ENCODE results near the gene COL18A1. TPM values are rescaled to one million over a fixed set of nuclear protein-coding genes. Genes with fewer than 3 reads are reported as not detected.
"Not testable (repeated sequence)": the region's sequence is repeated elsewhere in the genome, so short reads cannot be mapped to it uniquely, and the experiment has no call there.

The COL18A1 gene
- 8.6 TPM for total RNA-seq

GRCh38 chr21:45404730-45405270 lies at the start of gene COL18A1:
Gene COL18A1, plus strand, starts transcription at chr21:45405165. Its CDS starts 66 bp downstream, at chr21:45405231.
- Histone ChIP-seq H3K4me1 (ENCODE audit: insufficient read depth, low read length) (peaks cover 5% of the 10 kb centered on the region), H3K9me3 (ENCODE audit: low read depth, low read length) (no peaks in the 10 kb centered on the region), H3K4me3 (ENCODE audit: low read length) (no peak within 1 kb of the TSS), H3K27me3 (ENCODE audit: insufficient read depth, low read length) (peaks cover 53% of the 10 kb centered on the region)

DNA sequence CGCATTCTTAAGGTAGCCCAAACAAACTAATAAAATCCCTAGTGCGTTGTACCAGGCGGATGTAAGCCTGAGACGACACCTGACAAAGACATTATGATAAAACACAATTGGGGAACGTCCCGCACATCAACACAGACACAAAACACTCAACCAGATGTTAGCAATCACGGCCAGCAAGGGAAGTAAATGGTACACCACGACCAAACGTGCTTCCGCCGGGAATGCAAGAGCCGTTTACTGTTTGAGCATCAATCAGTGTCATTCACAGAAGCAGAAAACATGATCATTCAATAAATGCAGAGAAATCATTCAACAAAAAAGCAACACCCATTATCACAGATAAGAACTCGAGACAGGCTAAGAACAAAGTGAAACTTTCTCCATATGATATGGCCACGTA lies 49.4 kb upstream of the COL18A1 start:
- Histone ChIP-seq H3K9me3 (ENCODE audit: low read depth, low read length) (no peaks in the 10 kb centered on the region), H3K27me3 (ENCODE audit: insufficient read depth, low read length) (peaks cover 3% of the 10 kb centered on the region)

DNA sequence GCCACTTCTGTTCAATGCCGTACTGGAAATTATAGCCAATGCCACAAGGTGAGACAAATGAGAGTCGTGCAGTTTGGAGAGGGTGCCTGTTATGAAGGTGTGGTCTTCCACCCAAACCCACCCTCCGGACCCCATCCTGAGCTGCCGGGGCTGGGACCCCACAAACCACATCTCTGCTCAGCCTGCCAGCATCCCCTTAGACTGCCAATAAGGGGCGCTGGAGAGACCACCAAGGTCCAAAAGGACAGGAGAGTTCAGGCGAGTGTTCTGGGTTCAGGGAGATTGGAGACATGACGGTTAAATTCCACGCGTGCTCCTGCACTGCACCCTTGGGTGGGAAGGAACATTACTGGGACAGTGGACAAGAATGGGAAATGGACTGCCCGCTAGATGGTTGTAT lies 48.7 kb upstream of the COL18A1 start:
- Histone ChIP-seq H3K9me3 (ENCODE audit: low read depth, low read length) (no peaks in the 10 kb centered on the region), H3K4me1 (ENCODE audit: insufficient read depth, low read length) (no peaks in the 10 kb centered on the region), H3K4me3 (ENCODE audit: low read length) (no peak overlapping the region), H3K27me3 (ENCODE audit: insufficient read depth, low read length) (peaks cover 3% of the 10 kb centered on the region)

More for the DNA sequence above, 49.4 kb upstream of the COL18A1 start:
- H3K4me3 ChIP-seq (ENCODE audit: low read length) = no peak overlapping the region
- H3K4me1 ChIP-seq (ENCODE audit: insufficient read depth, low read length) = no peaks in the 10 kb centered on the region

DNA sequence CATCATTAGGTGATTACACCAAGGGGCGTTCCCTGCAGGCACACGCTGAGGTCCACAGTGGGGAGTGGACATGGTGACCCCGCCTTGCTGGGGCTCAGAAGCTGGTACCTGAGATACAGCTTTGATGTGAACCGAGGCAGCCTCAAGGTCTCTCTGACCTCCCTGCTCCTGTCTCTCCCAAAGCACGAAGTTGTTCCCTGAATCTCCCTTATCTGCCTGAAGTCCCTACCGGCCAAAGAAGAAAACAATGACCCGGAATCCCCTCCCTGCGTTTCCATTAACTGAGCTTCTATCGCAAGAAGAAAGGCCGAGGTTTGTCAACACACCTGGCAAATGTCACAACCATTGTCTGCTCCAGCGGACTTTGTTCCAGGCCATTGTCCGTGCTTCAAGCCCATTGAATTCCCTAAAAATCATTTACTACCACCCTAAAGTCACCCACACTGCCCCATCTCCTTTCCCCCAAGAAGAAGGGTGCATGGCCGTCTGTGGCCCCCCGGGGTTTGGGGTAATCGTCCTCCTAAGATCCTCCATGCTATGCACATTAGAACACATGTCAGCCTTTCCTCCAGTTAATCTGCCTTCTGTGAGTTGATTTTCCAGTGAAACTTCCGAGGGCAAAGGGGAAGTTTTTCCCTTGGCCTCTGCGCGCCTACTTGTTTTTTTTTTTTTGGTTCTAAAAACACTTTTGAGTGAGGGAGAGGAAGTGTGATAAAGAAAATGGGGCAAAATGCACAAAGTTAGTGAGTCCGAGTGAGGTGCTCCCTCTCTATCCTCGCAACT lies 48.1 kb upstream of the COL18A1 start:
- H3K4me1 ChIP-seq (ENCODE audit: insufficient read depth, low read length) = no peaks in the 10 kb centered on the region
- H3K27me3 ChIP-seq (ENCODE audit: insufficient read depth, low read length) = peaks cover 3% of the 10 kb centered on the region
- no peaks in the 10 kb centered on the region for H3K9me3 ChIP-seq (ENCODE audit: low read depth, low read length)
- no peak overlapping the region for H3K4me3 ChIP-seq (ENCODE audit: low read length)

- Histone ChIP-seq H3K4me1 (ENCODE audit: insufficient read depth, low read length) (no peaks in the 10 kb centered on the region), H3K27me3 (ENCODE audit: insufficient read depth, low read length) (peaks cover 3% of the 10 kb centered on the region), H3K9me3 (ENCODE audit: low read depth, low read length) (no peaks in the 10 kb centered on the region), H3K4me3 (ENCODE audit: low read length) (no peak overlapping the region)
Observed at GRCh38 chr21:45357436-45358260, 47.3 kb upstream of the COL18A1 start.

GRCh38 chr21:45358261-45358670 lies 46.7 kb upstream of the COL18A1 start:
- Histone ChIP-seq H3K4me3 (ENCODE audit: low read length) (no peak overlapping the region), H3K9me3 (ENCODE audit: low read depth, low read length) (no peaks in the 10 kb centered on the region), H3K27me3 (ENCODE audit: insufficient read depth, low read length) (peaks cover 3% of the 10 kb centered on the region), H3K4me1 (ENCODE audit: insufficient read depth, low read length) (no peaks in the 10 kb centered on the region)

DNA sequence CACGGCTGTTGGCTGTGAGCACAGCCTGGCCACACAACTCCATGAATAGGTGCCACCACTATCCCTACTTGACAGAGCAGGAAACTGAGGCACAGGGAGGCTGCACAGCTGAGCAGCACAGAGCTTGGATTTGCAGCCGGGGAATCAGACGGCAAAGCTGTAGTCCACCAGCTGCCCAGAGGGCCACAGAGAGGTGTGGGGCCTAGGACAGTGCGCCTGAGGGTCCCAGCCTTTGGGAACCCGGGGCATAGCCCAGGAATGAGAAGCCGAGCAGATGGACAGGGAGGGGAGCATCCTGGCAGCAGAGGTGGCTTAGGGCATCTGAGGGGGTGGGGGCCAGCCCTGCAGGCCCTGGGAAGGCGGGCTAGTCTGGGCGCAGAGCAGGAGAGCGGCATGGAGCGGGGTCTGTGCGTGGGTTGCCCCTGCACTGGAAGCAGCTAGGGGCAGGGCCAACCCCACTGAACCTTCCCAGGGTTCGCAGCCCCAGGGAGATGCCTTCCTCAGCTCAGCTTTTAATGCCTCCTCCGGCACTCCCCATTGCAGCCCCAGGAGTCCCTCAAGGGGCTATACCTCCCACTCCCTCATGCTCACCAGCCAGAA lies 46.2 kb upstream of the COL18A1 start:
- no peaks in the 10 kb centered on the region for H3K4me1 ChIP-seq (ENCODE audit: insufficient read depth, low read length)
- H3K27me3 ChIP-seq (ENCODE audit: insufficient read depth, low read length) = peaks cover 3% of the 10 kb centered on the region
- H3K9me3 ChIP-seq (ENCODE audit: low read depth, low read length) = no peaks in the 10 kb centered on the region
- no peak overlapping the region for H3K4me3 ChIP-seq (ENCODE audit: low read length)

DNA sequence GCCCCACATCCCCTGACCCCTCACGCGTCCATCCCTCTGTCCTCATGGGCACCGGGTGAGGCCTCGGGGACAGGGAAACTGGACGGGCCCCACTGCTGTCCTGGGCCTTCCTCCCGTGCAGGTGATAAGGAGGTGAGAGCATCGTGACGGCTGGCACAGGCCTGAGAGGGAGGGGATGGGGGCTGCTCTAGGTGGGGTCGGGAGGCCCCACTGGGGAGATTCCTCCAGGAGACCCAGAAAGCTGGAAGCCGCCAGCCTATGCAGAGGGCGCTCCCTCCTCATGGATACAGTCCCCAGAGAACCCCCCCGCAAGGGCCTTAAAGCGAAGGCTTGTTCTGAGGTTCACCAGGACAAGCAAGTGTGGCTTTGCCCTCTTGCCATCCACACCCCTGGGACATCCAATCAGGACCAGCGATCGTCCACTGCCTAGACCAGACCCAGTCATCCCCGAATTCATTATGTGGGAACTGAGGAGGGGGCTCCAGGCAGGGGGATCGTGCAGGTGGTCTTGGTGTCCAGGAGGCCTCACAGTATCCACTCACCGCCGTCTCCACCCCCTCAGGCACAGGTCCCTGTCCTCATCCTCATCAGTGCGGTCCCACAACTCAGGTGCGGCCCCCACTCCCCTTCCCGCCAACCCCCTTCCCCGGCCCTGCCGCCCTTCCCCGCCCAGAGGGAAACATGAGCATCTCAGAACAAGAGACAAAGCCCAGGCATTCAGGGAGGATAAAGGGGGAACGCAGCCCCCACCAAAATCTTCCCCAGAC lies 45.3 kb upstream of the COL18A1 start:
- peaks cover 3% of the 10 kb centered on the region for H3K27me3 ChIP-seq (ENCODE audit: insufficient read depth, low read length)
- H3K4me3 ChIP-seq (ENCODE audit: low read length) = no peak overlapping the region
- no peaks in the 10 kb centered on the region for H3K9me3 ChIP-seq (ENCODE audit: low read depth, low read length)
- H3K4me1 ChIP-seq (ENCODE audit: insufficient read depth, low read length) = no peaks in the 10 kb centered on the region

DNA sequence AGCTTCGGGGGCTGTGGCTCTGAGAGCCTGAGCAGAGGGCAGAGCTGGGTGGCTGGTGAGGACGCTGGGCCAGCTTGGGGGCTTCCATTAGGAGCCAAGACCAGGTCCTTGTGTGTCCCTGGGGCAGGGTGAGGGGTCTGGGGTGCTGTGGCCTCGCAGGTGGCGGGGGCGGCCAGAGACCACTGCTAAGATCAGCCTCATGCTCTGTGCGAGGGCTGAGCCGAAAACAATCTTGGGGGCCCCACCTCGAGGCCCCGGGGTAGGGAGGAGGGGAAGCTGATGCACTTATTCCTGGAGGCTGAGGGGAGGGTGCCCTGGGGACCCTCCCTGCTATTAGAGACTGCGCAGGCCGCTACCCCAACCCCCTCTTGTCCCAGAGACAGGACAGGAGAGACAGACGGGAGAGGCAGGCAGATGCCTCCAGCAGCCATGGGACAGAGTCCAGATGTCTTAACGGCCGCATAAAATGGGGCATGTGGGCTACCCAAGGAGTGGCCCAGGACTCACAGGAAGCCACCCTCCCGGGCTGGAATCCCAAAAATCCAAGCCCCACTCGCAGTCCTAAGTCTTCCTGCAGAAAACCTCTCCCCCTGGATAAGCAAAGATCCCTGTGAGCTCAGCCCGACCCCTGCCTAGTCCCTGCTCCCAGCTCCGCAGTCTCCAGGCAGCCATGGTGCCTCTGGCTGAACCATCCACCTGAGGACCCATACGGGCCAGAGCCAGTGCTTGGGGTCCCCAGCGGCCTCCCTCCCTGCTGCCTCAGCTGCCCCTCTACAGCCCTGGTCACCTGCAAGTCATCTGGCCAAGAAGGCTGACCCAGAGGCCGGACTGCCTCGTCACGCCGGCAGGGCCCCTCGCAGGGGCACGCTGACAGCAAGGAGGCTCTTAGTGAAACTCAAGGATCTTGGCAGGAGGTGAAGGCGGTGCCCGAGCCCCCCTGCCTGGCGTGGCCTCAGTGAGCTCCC lies 43.6 kb upstream of the COL18A1 start:
- H3K4me1 ChIP-seq (ENCODE audit: insufficient read depth, low read length) = no peaks in the 10 kb centered on the region
- no peak overlapping the region for H3K4me3 ChIP-seq (ENCODE audit: low read length)
- H3K27me3 ChIP-seq (ENCODE audit: insufficient read depth, low read length) = no peaks in the 10 kb centered on the region
- H3K9me3 ChIP-seq (ENCODE audit: low read depth, low read length) = no peaks in the 10 kb centered on the region

DNA sequence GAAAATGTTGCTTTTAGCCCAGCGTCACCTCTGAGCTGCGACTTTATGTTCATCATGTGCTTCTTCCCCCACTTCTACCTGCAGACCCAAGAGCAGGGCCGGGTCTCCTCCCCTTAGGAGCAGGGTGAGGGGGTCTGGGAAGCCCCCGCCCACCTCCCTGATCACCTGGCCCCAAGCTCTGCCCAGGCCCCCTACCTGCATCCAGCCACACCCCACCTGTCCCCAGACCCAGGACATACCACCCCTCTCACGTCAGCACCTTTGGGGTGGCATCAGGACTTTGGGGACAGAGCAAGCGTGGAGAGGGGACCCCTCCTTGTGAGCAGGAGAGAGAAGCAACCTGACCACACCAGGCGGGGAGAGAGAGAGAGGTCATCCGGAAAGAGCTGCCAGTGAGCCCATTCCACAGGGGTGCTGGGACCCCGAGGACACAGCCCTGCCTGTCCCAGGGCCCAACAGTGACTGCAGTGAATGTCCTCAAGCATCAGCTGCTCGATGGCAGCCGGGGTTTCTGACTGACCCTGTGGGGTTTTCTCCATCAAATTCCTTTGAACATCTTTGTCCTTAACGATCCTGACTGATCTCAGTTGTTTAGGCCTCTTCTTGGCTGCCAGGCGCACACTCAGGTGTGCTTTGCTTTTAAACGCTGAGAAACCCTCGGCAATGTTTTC lies 42.8 kb upstream of the COL18A1 start:
- Histone ChIP-seq H3K4me3 (ENCODE audit: low read length) (no peak overlapping the region), H3K4me1 (ENCODE audit: insufficient read depth, low read length) (no peaks in the 10 kb centered on the region), H3K9me3 (ENCODE audit: low read depth, low read length) (no peaks in the 10 kb centered on the region), H3K27me3 (ENCODE audit: insufficient read depth, low read length) (no peaks in the 10 kb centered on the region)

DNA sequence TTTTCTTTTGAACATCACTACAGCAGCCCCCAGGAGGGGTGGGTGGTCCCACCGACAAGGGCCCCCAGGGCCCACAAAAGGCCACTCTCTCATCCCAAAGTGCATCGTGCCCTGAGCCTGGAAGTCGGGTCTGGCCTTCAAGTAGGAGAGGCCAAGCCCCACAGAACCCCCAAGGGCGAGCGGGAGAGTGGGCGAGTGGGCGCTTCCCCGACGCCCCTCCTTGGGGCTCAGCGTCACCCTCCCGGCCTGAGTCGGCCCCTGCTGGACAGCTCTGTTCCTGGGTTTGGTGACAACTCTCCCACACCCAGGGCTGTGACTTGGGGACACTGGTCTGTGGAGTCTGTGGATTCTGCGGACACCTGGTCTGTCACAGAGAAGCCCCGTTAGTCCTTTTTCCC lies 42.2 kb upstream of the COL18A1 start:
- H3K4me3 ChIP-seq (ENCODE audit: low read length) = no peak overlapping the region

DNA sequence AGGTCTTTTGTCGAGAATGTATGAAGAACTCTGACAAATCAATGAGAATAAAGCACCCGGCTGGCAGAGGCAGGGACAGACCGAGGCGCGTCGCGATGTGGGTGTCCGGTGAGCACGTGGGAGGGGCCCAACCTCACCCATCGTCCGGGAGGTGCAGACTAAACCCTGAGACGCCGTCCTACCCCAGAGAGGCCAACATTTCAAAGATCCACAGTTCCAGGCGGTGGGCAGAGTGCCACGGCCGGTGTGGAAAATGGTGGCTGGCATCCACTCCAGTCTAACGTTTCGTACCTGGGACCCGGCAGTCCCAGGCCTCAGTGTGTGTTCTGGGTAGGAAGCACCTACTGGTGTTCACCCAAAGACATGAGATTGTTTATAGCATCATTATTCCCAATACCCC lies 41.7 kb upstream of the COL18A1 start:
- H3K27me3 ChIP-seq (ENCODE audit: insufficient read depth, low read length); H3K4me3 ChIP-seq (ENCODE audit: low read length); H3K9me3 ChIP-seq (ENCODE audit: low read depth, low read length): not testable (repeated sequence)

More for the DNA sequence above, 42.2 kb upstream of the COL18A1 start:
- Histone ChIP-seq H3K9me3 (ENCODE audit: low read depth, low read length) (no peaks in the 10 kb centered on the region), H3K27me3 (ENCODE audit: insufficient read depth, low read length) (no peaks in the 10 kb centered on the region), H3K4me1 (ENCODE audit: insufficient read depth, low read length) (no peaks in the 10 kb centered on the region)

DNA sequence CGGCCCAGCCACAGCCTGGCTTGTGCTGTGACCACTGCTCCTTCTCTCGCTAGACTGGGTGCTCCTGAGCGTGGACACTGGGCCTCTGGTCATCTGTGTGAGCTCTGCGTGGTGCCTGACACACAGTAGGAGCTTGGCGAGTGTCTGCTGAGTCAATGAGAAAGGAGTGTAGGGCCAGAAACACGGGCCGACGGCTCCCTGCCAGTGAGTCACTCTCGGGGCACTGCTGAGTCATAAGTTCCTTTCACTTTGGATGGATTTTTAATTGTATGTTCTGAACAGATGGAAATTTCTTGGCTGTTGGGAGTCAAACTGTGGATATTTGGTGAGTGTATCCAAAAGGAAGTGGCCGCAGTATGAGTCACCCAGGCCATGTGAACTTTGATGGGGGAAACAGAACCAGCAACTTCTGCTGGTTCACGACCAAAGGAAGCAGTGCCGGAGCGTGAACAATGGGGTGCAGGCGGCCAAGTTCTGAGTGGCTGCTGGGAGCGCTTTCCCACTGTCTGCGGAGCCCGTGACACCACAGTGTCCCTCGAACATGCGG lies 41.0 kb upstream of the COL18A1 start:
- Histone ChIP-seq H3K27me3 (ENCODE audit: insufficient read depth, low read length) (no peaks in the 10 kb centered on the region), H3K4me3 (ENCODE audit: low read length) (no peak overlapping the region), H3K4me1 (ENCODE audit: insufficient read depth, low read length) (no peaks in the 10 kb centered on the region), H3K9me3 (ENCODE audit: low read depth, low read length) (no peaks in the 10 kb centered on the region)

More for the DNA sequence above, 41.7 kb upstream of the COL18A1 start:
- H3K4me1 ChIP-seq (ENCODE audit: insufficient read depth, low read length) = not testable (repeated sequence)
